HepG2 (cell line): ENCODE data around the gene ARSB.

ENCODE experiments used
- CBX5 ChIP-seq: sonication (generic); formaldehyde crosslinking; IDR thresholded peaks from 2 replicates; pipeline ENCODE4 v1.4.0; 2020; ENCODE audit warnings: missing genetic modification reagents, borderline replicate concordance
- FOXM1 ChIP-seq: sonication (generic); formaldehyde crosslinking; IDR thresholded peaks from 2 replicates; pipeline ENCODE4 v1.5.0; 2020; ENCODE audit warnings: missing genetic modification reagents
- GABPA ChIP-seq, 2 experiments: IDR thresholded peaks; 2 replicates each; pipeline ENCODE4 v1.6.1; 2011 to 2016; ENCODE audit warnings: low read depth in 2 of 2, low read length in 1 of 2, missing biosample characterization in 1 of 2, missing genetic modification characterization in 1 of 2
- GLI4 ChIP-seq: sonication (generic); formaldehyde crosslinking; IDR thresholded peaks from 2 replicates; pipeline ENCODE4 v1.5.1; 2020; ENCODE audit warnings: missing genetic modification reagents, mild to moderate bottlenecking, moderate library complexity, borderline replicate concordance
- MYNN ChIP-seq: sonication (generic); formaldehyde crosslinking; IDR thresholded peaks from 2 replicates; pipeline ENCODE4 v1.4.0; 2020; ENCODE audit warnings: mild to moderate bottlenecking, low read depth, missing genetic modification reagents
- SMARCE1 ChIP-seq: fragments of 450-650 bp; IDR thresholded peaks from 2 replicates; pipeline ENCODE4 v1.6.1; 2017; ENCODE audit warnings: borderline replicate concordance
- TF ChIP-seq, protein P1 (sequence below), 2 experiments: sonication (generic) in 1 of 2; formaldehyde crosslinking in 1 of 2; IDR thresholded peaks; 2 replicates each; pipeline versions ENCODE4 v1.5.1 to v1.6.1; 2011 to 2020; ENCODE audit warnings: borderline replicate concordance in 1 of 2, low read depth in 1 of 2, low read length in 1 of 2, mild to moderate bottlenecking in 1 of 2, missing genetic modification reagents in 1 of 2, moderate library complexity in 1 of 2

DNA sequence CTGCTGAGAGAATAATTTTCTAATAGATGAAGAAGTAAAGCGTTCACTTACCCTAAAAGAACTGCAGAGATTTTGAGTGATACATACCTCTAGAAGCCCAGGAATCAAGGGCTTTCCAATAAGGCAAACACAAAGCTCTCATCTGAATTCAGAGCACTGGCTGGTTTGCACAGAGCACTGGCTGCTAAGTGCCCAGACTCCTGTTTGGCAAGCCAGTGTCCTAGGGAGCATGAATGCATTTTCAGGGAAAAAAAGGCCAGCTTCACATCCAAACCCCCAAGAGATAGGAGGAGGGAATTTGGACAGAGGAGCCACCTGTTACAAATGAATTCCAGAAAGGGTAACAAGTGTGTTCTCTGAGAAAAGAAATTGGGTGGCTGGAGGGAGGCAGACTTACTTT lies 65.3 kb downstream of the ARSB start:
- TF ChIP-seq MYNN (CRISPR knock-in tag) (no peak), FOXM1 (CRISPR knock-in tag) (no peak), CBX5 (no peak), SMARCE1 (no peak), GABPA (IDR thresholded peaks at IDR 0.05; ENCODE audit: low read depth, low read length) (no peak), GABPA (CRISPR knock-in tag; IDR thresholded peaks at IDR 0.05; ENCODE audit: low read depth) (no peak), GLI4 (no peak)
- TF ChIP-seq, protein P1, sequence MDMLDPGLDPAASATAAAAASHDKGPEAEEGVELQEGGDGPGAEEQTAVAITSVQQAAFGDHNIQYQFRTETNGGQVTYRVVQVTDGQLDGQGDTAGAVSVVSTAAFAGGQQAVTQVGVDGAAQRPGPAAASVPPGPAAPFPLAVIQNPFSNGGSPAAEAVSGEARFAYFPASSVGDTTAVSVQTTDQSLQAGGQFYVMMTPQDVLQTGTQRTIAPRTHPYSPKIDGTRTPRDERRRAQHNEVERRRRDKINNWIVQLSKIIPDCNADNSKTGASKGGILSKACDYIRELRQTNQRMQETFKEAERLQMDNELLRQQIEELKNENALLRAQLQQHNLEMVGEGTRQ (IDR thresholded peaks at IDR 0.05; ENCODE audit: low read depth, low read length) = no peak
- TF ChIP-seq, protein P1 (CRISPR knock-in tag; IDR thresholded peaks at IDR 0.05; ENCODE audit: borderline replicate concordance) = no peak
